ENCODE results near the gene COMMD8. TPM values are rescaled to one million over a fixed set of nuclear protein-coding genes. Genes with fewer than 3 reads are reported as not detected.

The COMMD8 gene
- total and polyA plus RNA-seq, 2 experiments from 2014 or later: 58.0 to 71.7 TPM

- no peak for TF ChIP-seq EZH2 (IDR thresholded peaks at IDR 0.05; ENCODE audit: insufficient read depth, poor library complexity, severe bottlenecking)
- TF ChIP-seq EZH2phosphoT487 (IDR thresholded peaks at IDR 0.05; ENCODE audit: insufficient read depth, low read depth): no peak
- no peaks in the 10 kb centered on the region for H3K9me3 ChIP-seq (ENCODE audit: low read depth)
- no peaks in the 10 kb centered on the region for H4K20me1 ChIP-seq (ENCODE audit: insufficient read depth)
- H3K9me2 ChIP-seq (ENCODE audit: insufficient read depth): no peaks in the 10 kb centered on the region
- H3F3A ChIP-seq (ENCODE audit: insufficient read depth): no peaks in the 10 kb centered on the region
- no peaks in the 10 kb centered on the region for H3K79me2 ChIP-seq (ENCODE audit: insufficient read depth)
- H3K4me1 ChIP-seq (ENCODE audit: insufficient read depth): no peaks in the 10 kb centered on the region
- in situ Hi-C loops (cut with MboI): no loop called here
- no peaks in the 10 kb centered on the region for H3K36me3 ChIP-seq (ENCODE audit: low read depth)
- H3K27me3 ChIP-seq (replicated peaks; ENCODE audit: insufficient read depth): no peaks in the 10 kb centered on the region
- H3K27ac ChIP-seq: no peak overlapping the region
- DNase-seq: no peak
- WGBS, 2 experiments (ENCODE audit: low coverage in 1 of 2, low lambda C conversion rate in 2 of 2, missing lambda C conversion rate in 2 of 2): 0 to 14% methylated on average over 1 of the region's 1 CpG
- H3K4me3 ChIP-seq: no peak overlapping the region
- no peak overlapping the region for H3K9ac ChIP-seq
- no peak overlapping the region for H2AFZ ChIP-seq
- H3K4me2 ChIP-seq (ENCODE audit: unreplicated experiment): no peak overlapping the region
These were observed 30.8 kb downstream of the COMMD8 start for GRCh38 chr4:47432749-47433148.

GRCh38 chr4:47427935-47428334 lies 35.6 kb downstream of the COMMD8 start:
- no peak for DNase-seq
- Histone ChIP-seq H2AFZ (no peak overlapping the region), H3K27me3 (replicated peaks; ENCODE audit: insufficient read depth) (0 out of 2 replicates have a peak, but pooled peaks cover 7% of the 10 kb centered on the region), H4K20me1 (ENCODE audit: insufficient read depth) (no peaks in the 10 kb centered on the region), H3K27ac (no peak overlapping the region), H3K9me3 (ENCODE audit: low read depth) (no peaks in the 10 kb centered on the region), H3K4me1 (ENCODE audit: insufficient read depth) (no peaks in the 10 kb centered on the region), H3K4me2 (ENCODE audit: unreplicated experiment) (no peak overlapping the region), H3K9me2 (ENCODE audit: insufficient read depth) (no peaks in the 10 kb centered on the region), H3F3A (ENCODE audit: insufficient read depth) (no peaks in the 10 kb centered on the region), H3K79me2 (ENCODE audit: insufficient read depth) (no peaks in the 10 kb centered on the region), H3K4me3 (no peak overlapping the region), H3K9ac (no peak overlapping the region), H3K36me3 (ENCODE audit: low read depth) (no peaks in the 10 kb centered on the region)
- 24 to 32% methylated on average over 2 of the region's 2 CpGs for WGBS, 2 experiments (ENCODE audit: low coverage in 1 of 2, low lambda C conversion rate in 2 of 2, missing lambda C conversion rate in 2 of 2)
- TF ChIP-seq EZH2phosphoT487 (IDR thresholded peaks at IDR 0.05; ENCODE audit: insufficient read depth, low read depth) (no peak), EZH2 (IDR thresholded peaks at IDR 0.05; ENCODE audit: insufficient read depth, poor library complexity, severe bottlenecking) (no peak)
- in situ Hi-C loops (cut with MboI): no loop called here

- 76% methylated on average over 25 of the region's 25 CpGs for WGBS, 2 experiments (ENCODE audit: low coverage in 1 of 2, low lambda C conversion rate in 2 of 2, missing lambda C conversion rate in 2 of 2)
- Histone ChIP-seq H3K27me3 (replicated peaks; ENCODE audit: insufficient read depth) (peaks cover 13% of the 10 kb centered on the region; the same call in 1 of the 2 replicates), H3K4me3 (no peak overlapping the region), H3K9me2 (ENCODE audit: insufficient read depth) (no peaks in the 10 kb centered on the region), H3F3A (ENCODE audit: insufficient read depth) (no peaks in the 10 kb centered on the region), H3K27ac (no peak overlapping the region), H3K4me1 (ENCODE audit: insufficient read depth) (no peaks in the 10 kb centered on the region), H3K9ac (no peak overlapping the region), H3K9me3 (ENCODE audit: low read depth) (no peaks in the 10 kb centered on the region), H3K36me3 (ENCODE audit: low read depth) (no peaks in the 10 kb centered on the region), H3K4me2 (ENCODE audit: unreplicated experiment) (no peak overlapping the region), H3K79me2 (ENCODE audit: insufficient read depth) (no peaks in the 10 kb centered on the region), H2AFZ (no peak overlapping the region), H4K20me1 (ENCODE audit: insufficient read depth) (no peaks in the 10 kb centered on the region)
- no peak for TF ChIP-seq EZH2 (IDR thresholded peaks at IDR 0.05; ENCODE audit: insufficient read depth, poor library complexity, severe bottlenecking)
- no peak for TF ChIP-seq EZH2phosphoT487 (IDR thresholded peaks at IDR 0.05; ENCODE audit: insufficient read depth, low read depth)
- no peak for DNase-seq
- in situ Hi-C loops (cut with MboI): no loop called here
These were observed 37.9 kb downstream of the COMMD8 start for GRCh38 chr4:47425628-47426027.

- no peak for TF ChIP-seq EZH2phosphoT487 (IDR thresholded peaks at IDR 0.05; ENCODE audit: insufficient read depth, low read depth)
- no peak for TF ChIP-seq EZH2 (IDR thresholded peaks at IDR 0.05; ENCODE audit: insufficient read depth, poor library complexity, severe bottlenecking)
- no peak for DNase-seq
- Histone ChIP-seq H3K36me3 (ENCODE audit: low read depth) (no peaks in the 10 kb centered on the region), H4K20me1 (ENCODE audit: insufficient read depth) (no peaks in the 10 kb centered on the region), H3K4me1 (ENCODE audit: insufficient read depth) (no peaks in the 10 kb centered on the region), H3K9me2 (ENCODE audit: insufficient read depth) (no peaks in the 10 kb centered on the region), H3K27ac (no peak overlapping the region), H3K79me2 (ENCODE audit: insufficient read depth) (no peaks in the 10 kb centered on the region), H3K27me3 (replicated peaks; ENCODE audit: insufficient read depth) (peaks cover 33% of the 10 kb centered on the region), H3K4me2 (ENCODE audit: unreplicated experiment) (no peak overlapping the region), H3K4me3 (no peak overlapping the region), H3K9ac (no peak overlapping the region), H2AFZ (no peak overlapping the region), H3K9me3 (ENCODE audit: low read depth) (no peaks in the 10 kb centered on the region), H3F3A (ENCODE audit: insufficient read depth) (no peaks in the 10 kb centered on the region)
- WGBS, 2 experiments (ENCODE audit: low coverage in 1 of 2, low lambda C conversion rate in 2 of 2, missing lambda C conversion rate in 2 of 2): 14 to 38% methylated on average over 2 of the region's 2 CpGs
- in situ Hi-C loops (cut with MboI): no loop called here
These were observed 44.2 kb downstream of the COMMD8 start for GRCh38 chr4:47419296-47419695.

- no peak for DNase-seq
- no peak overlapping the region for H2AFZ ChIP-seq
- H3K36me3 ChIP-seq (ENCODE audit: low read depth): no peaks in the 10 kb centered on the region
- WGBS, 2 experiments (ENCODE audit: low coverage in 1 of 2, low lambda C conversion rate in 2 of 2, missing lambda C conversion rate in 2 of 2): 13 to 16% methylated on average over 2 of the region's 2 CpGs
- no peak overlapping the region for H3K9ac ChIP-seq
- H3K27ac ChIP-seq: no peak overlapping the region
- no peaks in the 10 kb centered on the region for H3K4me1 ChIP-seq (ENCODE audit: insufficient read depth)
- no peaks in the 10 kb centered on the region for H4K20me1 ChIP-seq (ENCODE audit: insufficient read depth)
- H3K4me2 ChIP-seq (ENCODE audit: unreplicated experiment): no peak overlapping the region
- H3K9me3 ChIP-seq (ENCODE audit: low read depth): no peaks in the 10 kb centered on the region
- TF ChIP-seq EZH2 (IDR thresholded peaks at IDR 0.05; ENCODE audit: insufficient read depth, poor library complexity, severe bottlenecking): no peak
- TF ChIP-seq EZH2phosphoT487 (IDR thresholded peaks at IDR 0.05; ENCODE audit: insufficient read depth, low read depth): no peak
- peaks cover 26% of the 10 kb centered on the region for H3K27me3 ChIP-seq (replicated peaks; ENCODE audit: insufficient read depth)
- H3F3A ChIP-seq (ENCODE audit: insufficient read depth): no peaks in the 10 kb centered on the region
- no peaks in the 10 kb centered on the region for H3K9me2 ChIP-seq (ENCODE audit: insufficient read depth)
- in situ Hi-C loops (cut with MboI): no loop called here
- no peak overlapping the region for H3K4me3 ChIP-seq
- H3K79me2 ChIP-seq (ENCODE audit: insufficient read depth): no peaks in the 10 kb centered on the region
These were observed 45.4 kb downstream of the COMMD8 start for GRCh38 chr4:47418147-47418546.

Data from GM23248 (cell line).